Measurements from ENCODE around the gene GALNT2.

Gene GALNT2

DNA sequence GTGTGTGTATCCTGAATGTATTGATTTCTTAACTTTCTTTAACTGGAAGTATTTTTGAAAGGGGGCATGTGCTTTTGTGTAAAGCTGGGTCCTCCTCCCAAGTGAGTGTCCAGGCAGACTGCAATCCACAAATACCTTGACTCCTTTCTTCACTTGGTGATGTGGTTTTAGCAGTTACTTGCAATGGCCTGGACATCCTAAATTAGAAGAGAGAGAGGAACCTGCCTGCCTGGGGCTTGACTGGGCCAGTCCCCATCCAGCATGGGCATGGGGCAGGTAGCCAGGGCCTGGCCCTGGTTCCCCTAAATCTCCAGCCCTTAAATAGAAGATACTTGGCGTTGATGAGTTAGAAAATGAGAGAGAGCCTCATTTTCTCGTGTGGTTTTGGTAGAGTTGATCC lies 199.4 kb downstream of the GALNT2 start:
- no peaks in the 10 kb centered on the region for H3K36me3 ChIP-seq (ENCODE audit: control insufficient read depth, insufficient read depth, low read length)
- H3K9ac ChIP-seq: no peak overlapping the region
- no peak overlapping the region for H2AFZ ChIP-seq
- no peak overlapping the region for H3K4me2 ChIP-seq (ENCODE audit: low read length)
- H3K9me3 ChIP-seq (ENCODE audit: control insufficient read depth, low read length): no peaks in the 10 kb centered on the region
- TF ChIP-seq, protein P1, sequence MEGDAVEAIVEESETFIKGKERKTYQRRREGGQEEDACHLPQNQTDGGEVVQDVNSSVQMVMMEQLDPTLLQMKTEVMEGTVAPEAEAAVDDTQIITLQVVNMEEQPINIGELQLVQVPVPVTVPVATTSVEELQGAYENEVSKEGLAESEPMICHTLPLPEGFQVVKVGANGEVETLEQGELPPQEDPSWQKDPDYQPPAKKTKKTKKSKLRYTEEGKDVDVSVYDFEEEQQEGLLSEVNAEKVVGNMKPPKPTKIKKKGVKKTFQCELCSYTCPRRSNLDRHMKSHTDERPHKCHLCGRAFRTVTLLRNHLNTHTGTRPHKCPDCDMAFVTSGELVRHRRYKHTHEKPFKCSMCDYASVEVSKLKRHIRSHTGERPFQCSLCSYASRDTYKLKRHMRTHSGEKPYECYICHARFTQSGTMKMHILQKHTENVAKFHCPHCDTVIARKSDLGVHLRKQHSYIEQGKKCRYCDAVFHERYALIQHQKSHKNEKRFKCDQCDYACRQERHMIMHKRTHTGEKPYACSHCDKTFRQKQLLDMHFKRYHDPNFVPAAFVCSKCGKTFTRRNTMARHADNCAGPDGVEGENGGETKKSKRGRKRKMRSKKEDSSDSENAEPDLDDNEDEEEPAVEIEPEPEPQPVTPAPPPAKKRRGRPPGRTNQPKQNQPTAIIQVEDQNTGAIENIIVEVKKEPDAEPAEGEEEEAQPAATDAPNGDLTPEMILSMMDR (IDR thresholded peaks at IDR 0.05): no peak
- no peaks in the 10 kb centered on the region for H3K27me3 ChIP-seq (ENCODE audit: control insufficient read depth, insufficient read depth, low read length)
- no peaks in the 10 kb centered on the region for H3K4me1 ChIP-seq
- H3K27ac ChIP-seq: no peak overlapping the region
- H3K4me3 ChIP-seq (ENCODE audit: low read depth, low read length): no peak overlapping the region
- H3K79me2 ChIP-seq: no peaks in the 10 kb centered on the region

DNA sequence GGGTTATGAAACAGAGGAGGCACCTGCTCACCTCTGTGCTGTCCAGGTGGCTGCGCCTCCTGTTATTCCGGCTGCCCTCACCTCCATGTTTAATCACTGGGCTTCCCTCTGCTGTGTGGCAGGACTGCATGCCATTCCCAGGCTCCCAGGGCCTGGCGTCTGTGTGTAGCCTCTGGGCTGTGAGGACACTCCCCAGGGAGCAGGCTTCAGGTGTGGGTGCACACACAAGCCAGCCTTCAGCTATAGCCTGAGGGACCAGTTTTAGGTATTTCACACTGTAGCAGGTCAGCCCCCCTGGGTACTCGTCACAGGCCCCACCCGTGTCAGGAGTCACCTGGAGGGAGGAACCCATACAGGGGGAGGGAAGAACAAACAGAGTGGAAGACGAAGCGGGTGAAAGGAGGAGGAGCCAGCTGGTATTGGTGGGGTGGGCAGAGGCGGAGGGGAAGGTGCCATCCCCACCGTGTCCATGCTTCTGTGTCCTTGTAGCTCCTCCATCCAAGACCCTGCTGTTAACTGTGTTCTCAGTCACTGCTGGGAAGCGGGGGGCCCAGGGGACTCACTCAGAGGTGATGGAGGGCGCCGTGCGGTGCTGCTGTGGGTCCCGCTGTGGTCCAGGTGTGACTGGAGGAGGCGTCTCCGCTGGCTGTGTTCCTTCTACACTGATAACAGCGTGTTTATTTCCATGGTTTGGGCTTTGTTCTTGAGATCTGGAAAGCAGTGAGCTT lies 200.5 kb downstream of the GALNT2 start:
- no peaks in the 10 kb centered on the region for H3K27me3 ChIP-seq (ENCODE audit: control insufficient read depth, insufficient read depth, low read length)
- no peaks in the 10 kb centered on the region for H3K36me3 ChIP-seq (ENCODE audit: control insufficient read depth, insufficient read depth, low read length)
- TF ChIP-seq, protein P1 (IDR thresholded peaks at IDR 0.05): no peak
- no peak overlapping the region for H3K4me2 ChIP-seq (ENCODE audit: low read length)
- H3K9ac ChIP-seq: no peak overlapping the region
- no peak overlapping the region for H2AFZ ChIP-seq
- H3K27ac ChIP-seq: no peak overlapping the region
- H3K79me2 ChIP-seq: no peaks in the 10 kb centered on the region
- no peaks in the 10 kb centered on the region for H3K4me1 ChIP-seq
- no peaks in the 10 kb centered on the region for H3K9me3 ChIP-seq (ENCODE audit: control insufficient read depth, low read length)
- no peak overlapping the region for H3K4me3 ChIP-seq (ENCODE audit: low read depth, low read length)

GRCh38 chr1:230268371-230269170 lies 201.5 kb downstream of the GALNT2 start:
- H3K9ac ChIP-seq: no peak overlapping the region
- TF ChIP-seq, protein P1 (IDR thresholded peaks at IDR 0.05): peak; percentile 48
- no peaks in the 10 kb centered on the region for H3K9me3 ChIP-seq (ENCODE audit: control insufficient read depth, low read length)
- H3K4me2 ChIP-seq (ENCODE audit: low read length): no peak overlapping the region
- H2AFZ ChIP-seq: no peak overlapping the region
- no peaks in the 10 kb centered on the region for H3K36me3 ChIP-seq (ENCODE audit: control insufficient read depth, insufficient read depth, low read length)
- H3K4me1 ChIP-seq: no peaks in the 10 kb centered on the region
- no peaks in the 10 kb centered on the region for H3K27me3 ChIP-seq (ENCODE audit: control insufficient read depth, insufficient read depth, low read length)
- no peak overlapping the region for H3K27ac ChIP-seq
- no peaks in the 10 kb centered on the region for H3K79me2 ChIP-seq
- no peak overlapping the region for H3K4me3 ChIP-seq (ENCODE audit: low read depth, low read length)

DNA sequence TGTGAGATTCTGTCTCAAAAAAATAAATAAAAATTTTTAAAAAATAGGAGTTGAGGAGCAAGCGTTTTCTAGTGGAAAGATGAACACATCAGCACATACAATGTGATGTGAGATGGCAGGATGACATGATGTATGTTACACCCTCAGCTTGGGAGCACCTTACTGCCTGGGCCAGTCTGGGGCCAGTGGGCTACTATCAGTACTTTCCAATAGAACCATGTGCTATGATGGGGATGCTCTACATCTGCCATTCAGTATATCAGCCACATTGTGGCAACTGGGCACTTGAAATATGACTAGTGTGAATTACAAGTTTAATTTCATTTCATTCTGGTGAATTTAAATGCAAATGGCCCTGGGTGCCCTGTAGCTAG lies 203.1 kb downstream of the GALNT2 start:
- Histone ChIP-seq H3K4me2 (ENCODE audit: low read length) (no peak overlapping the region), H2AFZ (no peak overlapping the region), H3K4me3 (ENCODE audit: low read depth, low read length) (no peak overlapping the region), H3K27ac (no peak overlapping the region), H3K9ac (no peak overlapping the region), H3K36me3 (ENCODE audit: control insufficient read depth, insufficient read depth, low read length) (no peaks in the 10 kb centered on the region), H3K79me2 (no peaks in the 10 kb centered on the region), H3K9me3 (ENCODE audit: control insufficient read depth, low read length) (no peaks in the 10 kb centered on the region), H3K27me3 (ENCODE audit: control insufficient read depth, insufficient read depth, low read length) (no peaks in the 10 kb centered on the region), H3K4me1 (no peaks in the 10 kb centered on the region)
- TF ChIP-seq, protein P1 (IDR thresholded peaks at IDR 0.05): no peak

Data from parathyroid adenoma (tissue), 2 donors.